DOHH2 (cell line): Measurements from ENCODE around the gene CTDSPL.

Source experiments
- H3F3A ChIP-seq: fragments of 200-600 bp; sonication (generic), shearing (Covaris generic); 2 replicates; pipeline ENCODE4 v1.6.0; 2016; ENCODE audit warnings: antibody characterized with exemption, mild to moderate bottlenecking; ENCODE audit not compliant: control insufficient read depth, insufficient read depth
- H3K27ac ChIP-seq: fragments of 200-600 bp; sonication (generic); 2 replicates; pipeline ENCODE4 v1.5.1; 2014; ENCODE audit warnings: low read depth, mild to moderate bottlenecking, low read length, moderate library complexity
- H3K27me3 ChIP-seq: fragments of 200-600 bp; sonication (generic); 2 replicates; pipeline ENCODE4 v1.6.1; 2014; ENCODE audit warnings: mild to moderate bottlenecking, low read length, mixed read lengths; ENCODE audit not compliant: control insufficient read depth
- H3K36me3 ChIP-seq: fragments of 200-600 bp; sonication (generic); 2 replicates; pipeline ENCODE4 v1.6.1; 2014; ENCODE audit warnings: mild to moderate bottlenecking, low read length, moderate library complexity, mixed read lengths; ENCODE audit not compliant: control insufficient read depth
- H3K4me1 ChIP-seq: fragments of 200-600 bp; sonication (generic); 2 replicates; pipeline ENCODE4 v1.6.1; 2014; ENCODE audit warnings: mild to moderate bottlenecking, low read length, mixed read lengths; ENCODE audit not compliant: control insufficient read depth
- H3K4me2 ChIP-seq: fragments of 200-600 bp; sonication (generic); 2 replicates; pipeline ENCODE4 v1.6.0; 2014; ENCODE audit warnings: mild to moderate bottlenecking, low read length, moderate library complexity
- H3K4me3 ChIP-seq: fragments of 200-600 bp; sonication (generic); 2 replicates; pipeline ENCODE4 v1.5.1; 2014; ENCODE audit warnings: mild to moderate bottlenecking, low read length, mixed read lengths
- H3K79me2 ChIP-seq: fragments of 200-600 bp; sonication (generic); 2 replicates; pipeline ENCODE4 v1.6.1; 2014; ENCODE audit warnings: mild to moderate bottlenecking, low read length, mixed read lengths; ENCODE audit not compliant: control insufficient read depth
- H3K9me2 ChIP-seq: fragments of 200-600 bp; sonication (generic); replicated peaks from 2 replicates; pipeline ENCODE4 v1.6.1; 2014; ENCODE audit warnings: mild to moderate bottlenecking, low read length, mixed read lengths; ENCODE audit not compliant: control insufficient read depth
- H3K9me3 ChIP-seq: fragments of 200-600 bp; sonication (generic); 2 replicates; pipeline ENCODE4 v1.6.1; 2014; ENCODE audit warnings: antibody characterized with exemption, low read length, mixed read lengths; ENCODE audit not compliant: control insufficient read depth, insufficient read depth
- H4K20me1 ChIP-seq: fragments of 200-600 bp; sonication (generic); 2 replicates; pipeline ENCODE4 v1.6.0; 2014; ENCODE audit warnings: low read depth, mild to moderate bottlenecking, antibody characterized with exemption, low read length, moderate library complexity; ENCODE audit not compliant: control insufficient read depth, insufficient read depth
- EZH2phosphoT487 ChIP-seq: fragments of 200-600 bp; sonication (generic); IDR thresholded peaks from 2 replicates; pipeline ENCODE4 v1.6.1; 2017; ENCODE audit warnings: borderline replicate concordance, mild to moderate bottlenecking, antibody characterized with exemption, low read length, moderate library complexity, mixed read lengths
- TF ChIP-seq, protein P1 (sequence below): fragments of 200-600 bp; sonication (generic); IDR thresholded peaks from one replicate; pipeline ENCODE4 v1.5.1; 2014; ENCODE audit warnings: antibody characterized with exemption, mild to moderate bottlenecking, low read depth, low read length; ENCODE audit not compliant: poor library complexity, severe bottlenecking

The CTDSPL gene

DNA sequence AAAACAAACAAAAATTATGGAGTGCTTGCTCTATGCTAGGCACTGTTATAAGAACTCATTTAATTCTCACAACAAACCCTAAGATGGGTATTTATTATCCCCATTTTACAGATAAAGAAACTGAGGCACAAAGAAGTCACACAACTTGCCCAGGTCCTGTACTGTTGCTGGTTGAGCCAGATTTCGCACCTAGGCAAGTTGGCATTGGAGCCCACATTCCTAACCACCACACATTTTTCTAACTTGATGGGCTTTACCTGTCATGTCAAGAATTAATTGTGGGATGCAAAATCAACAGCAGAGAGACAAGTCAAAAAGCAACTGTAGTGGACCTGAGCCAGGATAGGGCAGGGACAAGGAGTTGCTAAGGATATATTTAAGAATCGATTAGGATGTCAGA lies 81.0 kb downstream of the CTDSPL start:
- no peak overlapping the region for H3K4me2 ChIP-seq
- no peaks in the 10 kb centered on the region for H3K9me3 ChIP-seq
- H3K27ac ChIP-seq = no peak overlapping the region
- peaks cover 3% of the 10 kb centered on the region; the same call in 1 of the 2 replicates for H3K27me3 ChIP-seq
- no peak for TF ChIP-seq EZH2phosphoT487
- TF ChIP-seq, protein P1, sequence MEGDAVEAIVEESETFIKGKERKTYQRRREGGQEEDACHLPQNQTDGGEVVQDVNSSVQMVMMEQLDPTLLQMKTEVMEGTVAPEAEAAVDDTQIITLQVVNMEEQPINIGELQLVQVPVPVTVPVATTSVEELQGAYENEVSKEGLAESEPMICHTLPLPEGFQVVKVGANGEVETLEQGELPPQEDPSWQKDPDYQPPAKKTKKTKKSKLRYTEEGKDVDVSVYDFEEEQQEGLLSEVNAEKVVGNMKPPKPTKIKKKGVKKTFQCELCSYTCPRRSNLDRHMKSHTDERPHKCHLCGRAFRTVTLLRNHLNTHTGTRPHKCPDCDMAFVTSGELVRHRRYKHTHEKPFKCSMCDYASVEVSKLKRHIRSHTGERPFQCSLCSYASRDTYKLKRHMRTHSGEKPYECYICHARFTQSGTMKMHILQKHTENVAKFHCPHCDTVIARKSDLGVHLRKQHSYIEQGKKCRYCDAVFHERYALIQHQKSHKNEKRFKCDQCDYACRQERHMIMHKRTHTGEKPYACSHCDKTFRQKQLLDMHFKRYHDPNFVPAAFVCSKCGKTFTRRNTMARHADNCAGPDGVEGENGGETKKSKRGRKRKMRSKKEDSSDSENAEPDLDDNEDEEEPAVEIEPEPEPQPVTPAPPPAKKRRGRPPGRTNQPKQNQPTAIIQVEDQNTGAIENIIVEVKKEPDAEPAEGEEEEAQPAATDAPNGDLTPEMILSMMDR = no peak
- no peaks in the 10 kb centered on the region for H3K36me3 ChIP-seq
- H3F3A ChIP-seq = no peaks in the 10 kb centered on the region
- no peaks in the 10 kb centered on the region for H4K20me1 ChIP-seq
- no peak overlapping the region for H3K4me3 ChIP-seq
- H3K9me2 ChIP-seq = no peaks in the 10 kb centered on the region
- no peaks in the 10 kb centered on the region for H3K4me1 ChIP-seq
- H3K79me2 ChIP-seq = no peaks in the 10 kb centered on the region

DNA sequence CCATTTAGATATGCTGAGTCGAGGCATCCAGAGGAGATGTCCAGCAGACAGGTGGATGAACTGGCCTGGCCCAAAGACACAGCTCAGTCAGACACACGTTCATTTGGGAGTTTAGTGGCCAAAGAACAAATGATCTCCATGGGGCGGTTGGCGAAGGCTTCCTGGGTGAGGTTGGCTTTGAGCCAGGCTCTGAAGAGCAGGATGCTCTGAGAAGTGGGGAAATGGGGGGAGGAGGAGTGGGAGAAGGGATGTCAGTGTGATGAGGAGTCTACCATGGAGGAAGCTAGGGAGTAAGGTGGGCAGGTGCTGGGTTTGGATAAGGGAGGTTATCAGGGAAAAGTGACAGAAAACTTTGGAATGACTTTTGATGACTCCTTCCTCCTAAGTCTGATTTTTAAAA lies 81.4 kb downstream of the CTDSPL start:
- Histone ChIP-seq H3K36me3 (no peaks in the 10 kb centered on the region), H3K27me3 (peaks cover 3% of the 10 kb centered on the region; the same call in 1 of the 2 replicates), H3K9me3 (no peaks in the 10 kb centered on the region), H4K20me1 (no peaks in the 10 kb centered on the region), H3K4me2 (no peak overlapping the region), H3K79me2 (no peaks in the 10 kb centered on the region), H3K27ac (no peak overlapping the region), H3F3A (no peaks in the 10 kb centered on the region), H3K4me3 (no peak overlapping the region), H3K9me2 (no peaks in the 10 kb centered on the region), H3K4me1 (no peaks in the 10 kb centered on the region)
- TF ChIP-seq EZH2phosphoT487 = no peak
- TF ChIP-seq, protein P1 = no peak

DNA sequence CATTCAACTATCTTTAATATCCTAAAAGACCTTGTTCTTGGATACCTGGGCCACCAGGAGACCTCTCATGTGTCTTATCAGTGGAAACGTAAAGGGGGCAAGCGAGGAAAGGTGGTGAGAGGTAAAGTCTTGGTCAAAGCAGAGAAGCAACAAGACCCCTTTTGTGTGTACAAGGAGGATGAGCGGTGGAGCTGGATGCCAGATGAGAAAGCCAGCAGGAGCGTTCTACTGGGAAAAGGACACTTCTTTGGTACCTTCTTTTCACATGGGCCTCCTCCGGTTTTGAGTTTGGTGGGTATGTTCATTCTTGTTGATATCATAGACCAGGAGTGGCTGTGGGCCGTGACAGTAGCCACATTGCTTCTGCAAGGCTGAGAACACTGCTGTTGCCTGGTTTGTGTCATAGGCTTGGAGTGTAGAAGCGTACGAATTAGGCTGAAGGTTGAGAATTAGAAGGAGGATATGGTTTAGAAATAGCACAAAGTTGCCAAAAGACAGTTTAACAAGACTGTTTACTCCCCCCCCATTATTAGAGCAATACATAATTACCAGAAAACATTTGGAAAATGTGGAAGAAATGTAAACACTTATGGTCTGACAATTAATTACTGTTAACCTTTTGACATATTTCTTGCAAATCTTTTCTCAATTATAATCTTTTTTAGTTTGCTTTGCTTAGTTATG lies 82.1 kb downstream of the CTDSPL start:
- no peak overlapping the region for H3K4me3 ChIP-seq
- no peaks in the 10 kb centered on the region for H3K36me3 ChIP-seq
- no peaks in the 10 kb centered on the region for H3K9me2 ChIP-seq
- H4K20me1 ChIP-seq = no peaks in the 10 kb centered on the region
- TF ChIP-seq EZH2phosphoT487 = no peak
- TF ChIP-seq, protein P1 = no peak
- no peaks in the 10 kb centered on the region for H3F3A ChIP-seq
- no peak overlapping the region for H3K4me2 ChIP-seq
- H3K79me2 ChIP-seq = no peaks in the 10 kb centered on the region
- H3K27me3 ChIP-seq = peaks cover 3% of the 10 kb centered on the region; the same call in 1 of the 2 replicates
- H3K4me1 ChIP-seq = no peaks in the 10 kb centered on the region
- no peak overlapping the region for H3K27ac ChIP-seq
- H3K9me3 ChIP-seq = no peaks in the 10 kb centered on the region
